ENCODE results near the gene TMED7.
A peak's percentile ranks its signal among the peaks of the same experiment; 100 is the strongest.

Gene TMED7

DNA sequence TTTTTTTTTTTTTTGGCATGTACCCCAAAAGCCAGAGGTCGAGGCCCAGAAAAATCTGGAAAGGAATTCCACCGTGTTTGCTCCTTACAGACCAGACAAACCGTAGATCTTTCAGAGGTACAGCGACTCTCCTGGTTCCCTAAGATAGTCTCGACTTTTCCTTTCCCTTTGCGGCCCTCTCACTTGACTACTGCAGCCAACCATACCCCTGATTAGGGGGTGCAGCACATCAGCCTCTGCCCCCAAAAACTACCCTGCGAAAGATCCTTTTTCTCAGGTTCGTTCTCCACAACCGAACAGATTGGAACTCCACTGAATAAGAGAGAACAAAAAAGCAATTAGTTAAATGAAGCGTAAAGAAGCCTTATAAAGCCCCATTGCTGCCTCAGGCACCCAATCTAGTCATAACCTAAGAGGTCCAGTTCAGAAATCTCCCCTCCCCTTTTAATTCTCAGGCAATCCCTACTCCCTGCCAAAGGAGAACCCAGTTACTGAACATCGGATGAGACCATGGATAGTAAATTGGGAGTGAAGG, 23.2 kb downstream of the TMED7 start:
- peak overlapping the region; percentile 63 for H3K4me3 ChIP-seq (ENCODE audit: control insufficient read depth, low read depth, low read length)
- no peak for TF ChIP-seq CTCF (IDR thresholded peaks at IDR 0.05; ENCODE audit: control insufficient read depth, insufficient read depth, low read depth, low read length, missing control alignments)
- DNase-seq (ENCODE audit: low read depth), result no peak

- no peak for DNase-seq (ENCODE audit: low read depth)
- H3K4me3 ChIP-seq (ENCODE audit: control insufficient read depth, low read depth, low read length), result peak within 1 kb of the TSS; percentile 63
- TF ChIP-seq CTCF (IDR thresholded peaks at IDR 0.05; ENCODE audit: control insufficient read depth, insufficient read depth, low read depth, low read length, missing control alignments), result peak; percentile 10
Measured at GRCh38 chr5:115601701-115602590, 23.9 kb downstream of the TMED7 start, which contains the start of gene TICAM2. TSS of gene TICAM2 (minus strand) at chr5:115602479. CDS start at chr5:115581256, 21,223 bp downstream.

GRCh38 chr5:115600766-115601165, 25.1 kb downstream of the TMED7 start:
- TF ChIP-seq CTCF (IDR thresholded peaks at IDR 0.05; ENCODE audit: control insufficient read depth, insufficient read depth, low read depth, low read length, missing control alignments), result no peak
- DNase-seq (ENCODE audit: low read depth), result no peak
- peak overlapping the region; percentile 63 for H3K4me3 ChIP-seq (ENCODE audit: control insufficient read depth, low read depth, low read length)

DNA sequence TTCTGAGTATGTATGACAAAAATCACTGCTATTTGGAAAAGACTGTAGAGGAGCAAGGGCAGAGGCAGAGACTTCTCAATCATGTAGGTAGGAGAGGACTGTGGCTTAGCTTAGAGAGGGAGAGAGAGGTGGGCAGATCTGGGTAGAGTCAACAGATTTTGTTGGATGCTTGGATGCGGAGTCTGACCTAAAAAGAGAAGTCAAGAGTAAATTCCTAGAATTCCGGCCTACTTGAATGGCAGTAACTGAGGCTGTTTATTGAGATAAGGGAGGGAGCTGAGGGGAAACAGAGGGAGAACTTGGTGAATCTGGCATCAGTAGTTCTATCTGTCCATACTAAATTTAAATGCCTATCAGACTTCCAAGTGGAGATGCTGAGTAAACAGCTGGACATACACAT, 25.9 kb downstream of the TMED7 start:
- no peak for DNase-seq (ENCODE audit: low read depth)
- no peak for TF ChIP-seq CTCF (IDR thresholded peaks at IDR 0.05; ENCODE audit: control insufficient read depth, insufficient read depth, low read depth, low read length, missing control alignments)
- H3K4me3 ChIP-seq (ENCODE audit: control insufficient read depth, low read depth, low read length), result no peak overlapping the region

GRCh38 chr5:115599502-115599901, 26.3 kb downstream of the TMED7 start:
- TF ChIP-seq CTCF (IDR thresholded peaks at IDR 0.05; ENCODE audit: control insufficient read depth, insufficient read depth, low read depth, low read length, missing control alignments), result no peak
- H3K4me3 ChIP-seq (ENCODE audit: control insufficient read depth, low read depth, low read length), result no peak overlapping the region
- no peak for DNase-seq (ENCODE audit: low read depth)

DNA sequence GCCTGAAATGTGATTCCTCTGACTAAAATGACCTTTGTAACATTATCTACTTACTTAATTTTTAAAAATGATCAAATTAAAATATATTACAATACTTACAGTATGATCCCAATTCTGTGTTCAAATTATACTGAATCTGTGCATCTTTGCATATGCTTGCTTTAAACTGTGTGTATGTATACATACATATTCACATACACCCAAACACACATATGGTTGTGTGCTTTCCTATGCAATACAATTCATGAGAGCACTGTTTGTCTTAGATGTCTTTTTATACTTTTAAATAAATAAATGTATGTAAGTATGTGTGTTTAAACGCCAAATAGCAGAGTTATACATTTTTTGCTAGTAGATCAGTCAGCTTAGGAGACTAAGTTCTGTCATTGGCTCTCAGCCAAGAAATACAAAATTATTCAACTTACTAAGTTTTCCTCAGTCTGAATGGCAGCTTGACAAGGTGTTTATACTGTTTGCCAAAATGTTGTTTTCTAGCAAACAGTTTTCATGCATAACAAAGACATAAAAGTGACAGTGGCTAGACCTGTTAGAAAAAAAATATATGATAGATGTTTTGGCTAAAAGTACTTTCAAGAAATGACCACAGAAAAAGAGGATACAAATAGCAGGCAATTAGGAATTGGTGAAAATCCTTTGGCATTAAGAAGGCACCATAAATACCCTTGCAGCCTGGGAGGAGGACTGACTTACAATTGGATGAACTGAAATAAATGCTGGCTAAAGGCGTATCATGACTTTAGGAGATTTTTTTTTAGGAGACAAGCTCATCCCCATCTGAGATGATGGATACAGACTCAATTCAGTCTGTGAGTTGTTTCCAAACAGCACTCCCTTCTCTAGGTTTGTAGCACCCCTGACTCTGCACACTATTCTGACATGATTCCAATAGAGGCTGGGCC, 31.4 kb downstream of the TMED7 start:
- H3K4me3 ChIP-seq (ENCODE audit: control insufficient read depth, low read depth, low read length), result no peak overlapping the region
- no peak for TF ChIP-seq CTCF (IDR thresholded peaks at IDR 0.05; ENCODE audit: control insufficient read depth, insufficient read depth, low read depth, low read length, missing control alignments)
- no peak for DNase-seq (ENCODE audit: low read depth)

Data from AG09309 (cell line).